Midbrain (tissue), 1 donor: ENCODE data around the gene GNAQ.

ENCODE experiments used
- DNase-seq: peaks from one replicate; lab custom pipeline; 2025; lab: John Stamatoyannopoulos, UW

The GNAQ gene

DNA sequence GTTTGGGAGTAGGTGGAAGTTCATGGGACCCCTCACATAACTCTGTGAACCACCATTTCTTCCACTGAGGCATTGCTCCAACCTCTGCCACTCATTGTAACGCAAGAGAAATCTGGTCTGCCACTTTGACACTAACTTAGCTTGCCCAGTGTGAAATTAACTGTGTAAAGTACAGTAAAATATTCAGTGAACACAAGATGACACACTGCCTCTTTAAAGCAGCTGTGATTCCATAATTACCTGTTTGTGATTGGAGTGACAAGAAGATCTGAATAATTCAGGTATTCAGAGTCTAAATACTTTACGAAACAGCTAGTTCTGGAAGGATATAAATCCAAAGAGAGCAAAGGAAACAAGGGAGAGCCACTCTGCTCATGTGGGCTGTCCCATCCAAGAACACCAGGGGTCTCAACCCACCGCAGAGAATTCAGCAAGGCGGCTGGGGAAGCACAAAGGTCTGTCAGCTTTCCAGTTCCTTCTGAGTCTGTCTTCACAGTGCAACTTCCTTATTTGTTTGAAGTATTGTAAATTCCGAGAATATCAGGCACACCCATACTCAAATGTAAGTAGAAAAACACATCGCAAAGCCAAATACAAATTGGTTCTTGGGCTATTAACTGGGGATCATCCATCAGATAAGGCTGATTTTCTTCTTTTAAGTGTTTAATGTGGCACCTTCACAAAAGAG lies 86.9 kb downstream of the GNAQ start:
- no peak for DNase-seq

DNA sequence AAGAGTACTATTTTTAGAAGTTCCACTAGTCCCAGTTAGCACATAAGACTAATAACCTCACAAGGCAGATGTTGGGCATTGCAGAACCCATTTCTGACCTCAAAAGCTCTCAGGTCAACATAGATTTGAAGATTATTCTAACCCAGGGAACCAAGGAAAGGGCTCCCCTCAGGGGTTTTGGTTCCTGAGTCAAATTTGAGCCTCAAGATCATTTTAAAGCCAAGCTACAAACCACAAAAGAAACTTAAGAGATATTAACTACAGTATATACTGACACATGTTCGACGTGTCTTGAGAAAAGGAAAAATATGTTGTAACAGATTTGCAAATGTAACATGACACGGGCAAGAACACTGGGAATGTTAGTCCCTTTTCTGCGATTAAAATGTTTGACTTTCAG lies 88.6 kb downstream of the GNAQ start:
- no peak for DNase-seq

DNA sequence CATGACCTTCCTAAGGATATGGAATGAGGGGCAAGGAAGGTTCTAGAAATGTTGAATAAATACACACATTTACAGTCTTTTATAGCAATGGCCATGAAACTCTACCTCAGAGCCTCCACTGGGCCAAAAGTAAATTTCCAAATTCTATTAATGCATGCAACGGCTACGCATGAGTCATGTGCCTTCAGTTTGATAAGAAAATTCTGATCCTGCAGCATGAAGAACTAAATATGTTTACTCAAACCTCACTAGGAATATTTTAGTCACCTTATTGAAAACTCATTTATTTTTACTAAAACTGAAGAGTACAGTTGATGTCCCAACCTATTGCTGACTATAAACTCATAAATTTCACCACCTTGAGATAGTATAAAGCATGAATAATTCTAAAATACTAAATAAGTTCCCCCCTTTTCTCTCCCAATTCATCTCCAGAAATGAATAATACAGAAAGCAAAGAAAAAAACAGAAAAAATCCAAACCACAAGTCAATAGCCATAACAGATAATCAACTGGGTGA lies 92.4 kb downstream of the GNAQ start:
- no peak for DNase-seq

DNA sequence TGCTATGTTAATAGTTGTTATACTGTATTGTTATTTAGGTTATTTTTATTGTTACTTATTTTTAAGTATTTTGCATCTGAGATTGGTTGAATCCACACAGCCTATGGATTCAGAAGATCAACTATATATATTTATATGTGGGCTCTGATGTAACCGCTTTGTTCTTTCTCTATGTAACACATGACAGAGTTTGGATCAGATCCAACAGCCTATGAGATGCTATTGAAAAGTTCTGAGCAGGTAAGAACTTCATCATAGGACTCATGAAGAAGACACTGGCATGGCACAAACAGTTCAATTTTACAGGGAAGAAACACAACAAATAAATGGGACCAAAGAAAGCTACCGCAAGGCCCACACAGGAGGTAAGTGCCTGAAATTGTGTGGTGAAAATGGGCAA lies 93.4 kb downstream of the GNAQ start:
- DNase-seq, result no peak

DNA sequence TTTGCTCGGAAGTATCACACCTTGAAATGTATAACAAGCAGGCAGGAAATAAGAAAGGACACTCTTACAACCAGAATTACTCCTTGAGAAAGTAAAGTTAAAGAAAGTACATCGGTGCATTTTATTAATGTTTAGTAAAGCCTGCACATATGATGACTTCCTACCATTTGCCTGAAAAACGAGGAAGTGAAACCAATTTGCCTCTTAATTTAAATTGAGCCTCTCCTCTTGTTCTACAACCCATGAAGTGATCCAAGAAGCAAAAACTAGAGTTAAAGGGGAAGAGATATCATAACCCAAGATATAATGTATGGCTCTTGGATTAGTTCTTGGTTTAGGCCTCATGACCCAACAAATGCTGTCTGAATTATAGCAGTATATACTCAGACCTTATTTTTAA lies 95.6 kb downstream of the GNAQ start:
- no peak for DNase-seq

DNA sequence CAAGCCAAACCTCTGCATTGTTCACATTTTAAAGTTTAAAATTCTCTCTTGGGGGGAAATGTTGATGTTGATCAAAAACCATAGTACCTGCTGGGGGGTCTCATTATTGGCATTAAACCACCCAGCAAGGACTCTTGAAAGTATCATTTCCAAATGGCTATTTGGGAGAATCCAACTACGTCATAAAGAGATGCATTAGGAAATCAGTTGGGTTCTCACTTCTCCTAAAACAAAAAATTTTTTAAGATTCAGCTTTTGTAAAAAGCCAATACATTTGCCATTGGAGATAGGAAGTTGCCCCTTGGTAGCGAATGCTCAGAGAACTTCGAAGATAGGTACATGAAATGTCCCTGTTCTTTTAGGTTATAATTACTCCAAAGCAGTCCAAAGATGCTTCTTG lies 96.4 kb downstream of the GNAQ start:
- no peak for DNase-seq

DNA sequence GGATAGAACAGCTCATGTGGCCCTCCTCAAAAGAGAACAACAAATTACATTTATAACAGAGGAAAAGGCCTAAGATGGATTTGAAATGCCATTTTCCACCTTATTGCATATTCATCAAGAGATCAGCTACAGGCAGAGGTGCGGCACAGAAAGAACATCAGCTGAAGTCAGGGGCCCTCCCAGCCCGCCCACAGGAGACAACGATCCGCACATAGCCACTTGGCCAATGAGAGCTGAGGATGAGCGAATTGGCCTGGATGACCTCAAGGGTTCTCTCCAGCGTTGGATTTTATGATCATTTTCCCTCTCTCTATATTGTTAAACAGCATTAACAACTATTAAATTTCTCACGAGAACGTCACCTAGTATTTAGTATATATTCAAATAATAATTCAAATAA lies 97.6 kb downstream of the GNAQ start:
- DNase-seq, result no peak

DNA sequence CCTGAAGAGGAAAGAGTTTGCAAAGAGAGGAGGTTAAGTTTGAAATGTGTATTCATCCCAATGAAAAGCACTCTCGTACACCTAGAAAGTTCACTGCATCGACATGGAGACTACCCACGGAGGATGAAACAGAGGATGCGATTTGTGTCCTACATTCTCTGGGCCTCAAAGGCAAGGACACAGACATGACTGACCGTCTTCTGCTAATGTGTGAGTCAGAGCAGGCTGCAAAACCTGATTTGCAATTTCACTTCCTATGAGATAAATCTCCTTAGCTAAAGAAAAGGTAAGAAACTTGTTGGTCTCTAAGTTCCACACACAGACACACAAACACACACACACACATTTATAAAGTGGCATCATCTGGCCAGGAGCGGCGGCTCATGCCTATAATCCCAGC lies 98.6 kb downstream of the GNAQ start:
- DNase-seq, result no peak

DNA sequence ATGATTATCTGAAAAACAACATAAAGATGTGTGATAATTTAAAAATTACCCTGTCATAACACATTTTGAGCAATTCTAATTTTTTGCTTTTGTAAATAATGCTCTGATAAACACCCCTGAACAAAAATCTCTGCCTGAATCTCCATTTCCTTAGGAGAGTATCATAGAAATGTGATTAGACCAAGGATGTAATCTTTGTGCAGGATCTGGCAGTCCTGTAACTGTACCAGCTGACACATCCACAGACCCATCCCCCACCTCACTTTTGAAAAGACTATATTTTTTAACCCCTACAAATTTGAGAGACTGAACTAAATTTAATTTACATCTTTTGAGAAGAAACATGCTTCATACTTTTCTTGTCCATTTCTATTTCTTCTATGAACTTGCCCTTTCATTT lies 101.7 kb downstream of the GNAQ start:
- DNase-seq, result no peak

DNA sequence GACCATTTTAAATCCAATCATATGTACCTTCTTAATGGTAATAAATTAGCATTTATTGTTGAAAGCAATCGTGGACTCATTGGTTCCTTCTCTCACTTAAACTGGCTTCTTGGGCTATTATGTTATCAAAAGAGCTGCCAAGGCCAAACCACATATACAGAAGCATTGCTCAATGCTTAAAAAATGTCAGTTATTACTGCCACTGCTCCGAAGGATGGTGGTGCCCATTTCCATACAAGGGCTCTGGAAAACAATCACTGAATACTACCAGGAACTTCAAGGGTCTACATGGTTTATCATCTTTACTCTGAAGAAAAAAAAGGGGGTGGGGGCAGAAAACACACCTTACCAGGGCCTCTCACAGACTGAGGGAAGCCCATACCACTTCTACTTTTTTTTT lies 104.3 kb downstream of the GNAQ start:
- DNase-seq, result no peak

DNA sequence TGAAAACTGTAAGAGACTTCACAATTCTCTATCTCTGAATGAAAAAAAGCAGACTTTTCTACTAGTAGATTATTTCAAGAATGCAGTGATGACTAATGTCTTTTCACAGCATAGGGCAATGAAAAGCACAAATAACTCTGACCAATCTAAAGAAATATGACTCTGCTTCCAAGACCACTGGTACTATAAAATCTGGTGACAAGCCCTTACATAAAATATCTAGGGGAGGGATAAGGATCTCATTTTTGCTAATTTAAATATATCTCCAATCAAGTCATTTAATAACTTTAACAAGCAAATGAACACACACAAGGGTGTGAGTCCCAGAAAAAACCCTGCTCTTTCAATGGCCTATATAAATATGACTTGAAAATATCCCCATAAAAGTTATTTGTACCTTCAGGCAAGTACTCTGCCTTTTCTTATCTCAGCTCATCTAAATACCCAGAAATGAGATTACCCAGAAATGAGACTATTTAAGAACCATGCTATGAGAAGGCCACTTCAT lies 105.2 kb downstream of the GNAQ start:
- no peak for DNase-seq

DNA sequence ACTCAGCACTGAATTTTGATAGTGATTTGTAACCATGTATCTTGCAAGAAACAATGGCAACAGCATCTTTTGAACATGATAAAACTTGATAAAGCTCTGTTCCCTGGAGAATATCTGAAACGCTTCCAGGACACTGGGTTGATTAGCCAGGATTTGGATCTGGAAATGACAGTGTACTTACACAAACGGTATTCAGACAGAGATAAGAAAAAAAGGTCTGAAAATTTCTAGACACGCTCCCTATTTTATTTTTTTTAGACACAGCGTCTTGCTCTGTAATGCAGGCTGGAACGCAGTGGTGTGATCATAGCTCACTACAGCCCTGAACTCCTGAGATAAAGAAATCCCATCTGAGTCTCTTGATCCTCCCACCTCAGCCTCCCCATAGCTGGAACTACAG lies 109.0 kb downstream of the GNAQ start:
- no peak for DNase-seq

DNA sequence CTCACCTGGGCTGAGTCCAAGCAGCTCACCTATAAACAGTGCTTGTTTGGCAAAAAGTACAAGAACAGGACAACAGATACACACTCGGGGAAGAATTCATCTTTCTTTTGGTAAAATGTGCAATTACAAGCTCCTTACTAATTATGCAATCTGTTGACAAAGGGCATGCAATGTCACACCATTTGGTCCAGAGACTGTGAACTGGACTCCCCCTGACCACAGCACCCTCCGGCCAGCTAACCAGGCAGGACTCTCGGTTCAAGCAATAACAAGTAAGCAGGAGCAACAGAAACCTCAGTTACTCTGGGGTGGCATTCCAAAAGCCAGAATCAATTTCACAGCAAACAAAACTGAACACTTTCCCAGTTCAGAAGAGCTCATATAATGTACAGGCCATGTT lies 113.8 kb downstream of the GNAQ start:
- no peak for DNase-seq

DNA sequence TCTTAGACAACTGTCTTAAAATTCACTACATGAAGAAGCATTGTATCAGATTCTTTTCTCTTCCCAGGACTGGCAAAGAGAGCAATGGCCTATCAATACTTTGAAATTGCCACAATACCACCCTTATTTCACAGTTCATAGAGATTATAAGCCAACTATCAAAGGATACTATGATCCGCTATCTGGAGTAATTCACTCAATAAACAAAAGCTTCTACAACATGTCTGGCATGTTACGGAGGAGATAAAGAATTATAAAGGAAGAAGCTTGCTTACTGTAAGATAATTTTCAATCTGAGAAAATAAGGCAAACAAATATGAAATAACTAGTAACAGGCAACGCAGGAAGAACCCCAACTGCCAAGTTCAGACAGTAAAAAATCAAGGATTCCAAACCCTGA lies 114.8 kb downstream of the GNAQ start:
- no peak for DNase-seq

DNA sequence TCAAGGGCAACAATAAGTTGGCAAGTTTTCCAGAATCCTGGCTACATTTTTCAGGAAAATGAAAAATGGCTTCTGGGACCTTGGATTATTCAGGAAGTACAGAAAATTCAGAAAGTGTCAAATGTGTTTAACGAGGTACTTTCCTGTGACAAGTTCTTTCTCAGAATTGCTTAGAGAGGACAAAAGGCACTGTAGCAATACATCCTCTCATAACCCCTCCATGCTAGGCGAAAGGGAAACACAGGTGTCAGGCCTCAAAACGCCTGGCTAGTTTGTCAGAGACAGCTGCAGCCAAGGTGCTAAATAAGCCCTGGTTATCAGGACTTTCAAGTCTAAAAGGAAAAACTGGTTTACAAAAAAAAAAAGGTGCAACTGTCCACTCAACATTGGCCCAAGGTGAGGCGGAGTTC lies 115.2 kb downstream of the GNAQ start:
- no peak for DNase-seq

DNA sequence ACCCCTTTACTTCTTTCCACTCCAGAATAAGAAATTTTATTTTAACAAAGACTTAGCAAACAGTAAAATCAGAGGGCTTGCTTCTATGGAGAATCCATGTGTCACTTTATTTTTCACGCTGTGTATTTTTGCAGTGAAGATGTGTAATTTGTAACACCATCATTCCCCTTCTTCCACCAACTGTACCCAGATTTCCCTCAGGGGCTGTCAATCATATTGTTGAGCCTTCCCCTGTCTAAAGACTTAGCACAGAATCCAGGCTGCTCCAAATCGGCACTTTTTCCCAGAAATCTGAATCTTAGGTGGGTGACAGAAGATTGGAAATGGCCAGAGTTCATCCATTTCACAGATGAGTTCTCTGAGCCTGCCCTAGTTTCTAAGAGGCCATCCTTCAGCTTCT lies 115.9 kb downstream of the GNAQ start:
- no peak for DNase-seq

DNA sequence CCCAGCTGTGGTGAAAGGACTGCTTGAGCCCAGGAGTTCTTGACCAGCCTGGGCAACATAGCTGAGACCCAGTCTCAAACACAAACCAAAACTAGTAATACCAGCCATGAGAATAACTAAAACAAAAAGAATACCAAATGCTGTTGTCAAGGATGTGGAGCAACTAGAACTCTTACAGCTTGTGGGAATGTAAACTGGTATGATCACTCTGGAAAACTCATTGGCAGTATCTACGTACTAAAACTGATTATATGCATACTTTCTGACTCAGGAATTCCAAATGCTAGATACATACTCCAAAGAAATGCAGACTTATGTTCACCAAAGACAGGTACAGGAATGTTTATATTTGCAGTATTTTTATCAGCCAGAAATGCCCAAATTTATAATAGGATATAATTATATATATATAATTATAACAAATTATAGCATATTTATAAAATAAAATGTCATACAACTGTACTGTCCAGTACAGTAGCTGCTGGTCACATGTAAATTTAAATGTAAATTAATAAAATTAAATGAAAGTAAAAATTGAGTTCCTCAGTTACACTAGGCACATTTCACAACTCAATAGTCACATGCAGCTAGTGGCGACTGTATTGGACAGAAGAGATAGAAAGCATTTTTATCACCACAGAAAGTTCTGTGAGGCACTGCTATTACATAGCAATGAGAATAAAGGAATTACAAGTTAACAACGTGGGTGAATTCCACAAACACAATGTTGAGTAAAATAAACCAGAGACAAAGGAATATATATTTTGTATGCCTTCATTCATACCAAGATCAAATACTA lies 118.5 kb downstream of the GNAQ start:
- no peak for DNase-seq

DNA sequence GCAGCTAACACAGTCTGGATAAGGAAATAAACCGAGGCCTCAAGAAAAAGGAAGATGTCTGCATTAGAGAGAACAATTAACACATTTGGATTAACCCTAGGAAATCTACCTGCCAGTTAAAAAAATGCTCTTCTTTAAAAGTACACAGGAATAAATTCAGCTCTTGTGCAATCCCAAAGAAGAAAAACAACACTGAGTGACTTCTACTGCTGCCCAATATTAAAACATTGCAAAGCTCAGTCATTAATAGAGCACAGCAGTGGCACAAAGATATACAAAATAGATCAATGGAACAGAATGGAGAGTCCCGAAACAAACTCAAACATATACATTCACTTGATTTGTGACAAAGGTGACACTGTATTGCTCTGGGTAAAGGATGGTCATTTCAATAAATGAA lies 119.7 kb downstream of the GNAQ start:
- no peak for DNase-seq

DNA sequence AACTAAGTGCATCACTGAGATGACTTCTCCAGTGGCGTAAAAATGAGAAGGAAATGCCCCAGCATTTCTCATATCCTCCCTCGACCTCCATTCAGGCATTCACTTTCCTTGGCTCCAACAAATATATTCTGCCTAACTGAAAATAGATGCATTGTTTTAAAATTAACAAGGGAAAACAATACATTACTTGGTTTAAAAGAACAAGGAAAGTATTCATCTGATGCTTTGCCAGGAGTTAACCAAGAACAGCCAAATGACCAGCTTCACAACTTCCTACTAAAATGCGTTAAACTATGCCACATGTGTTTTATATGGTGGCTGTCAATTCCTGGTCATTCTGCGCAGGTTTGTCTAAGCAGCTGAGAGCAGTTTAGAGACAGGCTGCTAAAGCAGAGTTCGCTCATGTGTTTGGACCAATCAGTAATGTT lies 121.4 kb downstream of the GNAQ start:
- DNase-seq, result peak; percentile 29

DNA sequence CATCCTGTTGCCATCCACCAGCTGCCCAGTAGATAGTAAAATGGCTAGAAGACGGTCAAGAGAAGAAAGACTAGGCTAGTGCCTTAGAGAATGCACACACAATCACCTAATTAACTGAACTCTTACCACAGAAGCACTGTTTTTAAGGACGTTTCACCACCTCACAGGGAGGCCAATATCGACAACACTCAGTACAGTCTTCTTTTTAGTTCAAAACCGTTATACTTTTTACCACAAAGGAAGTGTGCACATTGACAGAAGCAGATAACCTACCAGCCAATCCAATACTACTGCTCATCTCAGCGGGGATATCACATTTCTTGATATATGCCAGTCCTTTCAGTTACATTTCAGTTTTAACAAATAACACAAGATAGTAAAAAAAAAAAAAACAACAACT lies 122.3 kb downstream of the GNAQ start:
- no peak for DNase-seq

DNA sequence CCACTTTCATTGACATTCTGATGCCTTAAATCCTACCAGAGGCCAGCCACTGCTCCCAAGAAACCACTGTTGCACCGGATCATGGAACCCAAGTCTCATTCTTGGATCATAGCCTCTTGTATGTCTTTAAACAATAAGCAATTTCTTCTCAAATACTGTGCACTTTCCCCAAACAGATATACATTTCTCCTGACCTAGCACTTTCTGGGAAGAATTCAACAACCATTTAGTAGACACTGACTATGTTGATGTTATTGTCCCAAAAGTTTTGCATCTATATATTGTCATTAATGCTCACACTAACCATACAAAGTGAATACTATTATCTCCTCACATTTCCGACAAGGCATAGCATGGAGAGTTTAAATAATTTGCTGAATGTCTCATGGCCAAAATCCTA lies 123.3 kb downstream of the GNAQ start:
- no peak for DNase-seq

DNA sequence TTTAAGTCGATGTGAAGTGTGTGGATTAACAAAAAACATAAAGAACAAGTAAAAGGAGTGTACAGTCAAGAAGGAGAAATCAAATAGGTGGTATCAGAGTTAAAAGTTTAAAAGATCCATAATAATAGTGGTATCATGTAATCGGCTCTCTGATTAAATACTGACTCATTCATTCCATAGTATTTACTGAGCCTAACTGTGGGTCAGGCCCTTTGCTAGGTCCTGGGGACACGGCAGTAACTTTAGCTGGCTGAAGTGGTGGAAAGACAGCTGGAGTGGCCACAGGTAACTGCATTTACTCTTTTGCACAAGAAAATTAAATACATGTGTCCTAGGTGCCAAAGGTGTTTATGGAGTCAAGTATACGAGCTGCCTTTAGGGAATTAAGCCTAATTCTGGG lies 124.0 kb downstream of the GNAQ start:
- DNase-seq, result no peak

DNA sequence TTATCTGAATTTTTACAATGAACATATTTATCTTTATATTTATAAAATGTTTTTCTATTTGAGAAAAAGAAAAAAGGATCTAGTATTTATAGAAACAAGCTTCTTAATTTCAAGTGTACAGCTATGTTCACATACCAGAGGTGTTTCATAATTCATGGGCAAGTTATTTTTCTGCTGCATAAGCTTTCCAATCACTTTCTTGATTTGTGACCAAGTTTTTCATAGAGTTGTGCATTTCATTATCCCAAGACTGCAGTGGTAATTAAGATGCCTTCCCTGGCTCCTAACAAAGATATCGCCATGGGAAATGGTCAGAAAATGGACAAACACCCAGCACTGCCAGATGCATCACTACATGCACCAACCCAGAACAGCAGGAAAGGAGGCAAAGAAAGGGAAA lies 124.6 kb downstream of the GNAQ start:
- DNase-seq, result no peak
